T-helper 2 cell (primary cell): ENCODE measurements around the gene CTU1.

Experiments
- DNase-seq, 5 experiments: peaks; one replicate each; pipeline versions ENCODE4 v3.0.0 to v3.0.0-alpha.2; 2012 to 2022

Gene CTU1

GRCh38 chr19:51081476-51081875 lies 26.7 kb downstream of the CTU1 start:
- no peak for DNase-seq

GRCh38 chr19:51079481-51080110 lies 28.6 kb downstream of the CTU1 start:
- no peak for DNase-seq

- DNase-seq, result no peak
Measured at GRCh38 chr19:51078731-51079130, 29.5 kb downstream of the CTU1 start.

GRCh38 chr19:51078104-51078503 lies 30.1 kb downstream of the CTU1 start:
- DNase-seq, result no peak

- DNase-seq, result no peak
Measured at GRCh38 chr19:51076631-51077213, 31.5 kb downstream of the CTU1 start.

GRCh38 chr19:51075998-51076397 lies 32.2 kb downstream of the CTU1 start:
- DNase-seq, result no peak

- DNase-seq, result no peak
Measured at GRCh38 chr19:51071095-51071405, 37.2 kb downstream of the CTU1 start.

GRCh38 chr19:51070334-51071094 lies 37.7 kb downstream of the CTU1 start:
- no peak for DNase-seq

GRCh38 chr19:51066393-51067186 lies 41.6 kb downstream of the CTU1 start:
- DNase-seq, result no peak

- no peak for DNase-seq
Measured at GRCh38 chr19:51065221-51065960, 42.8 kb downstream of the CTU1 start.

- DNase-seq, result no peak
Measured at GRCh38 chr19:51064534-51065220, 43.5 kb downstream of the CTU1 start, which contains the start of gene KLK13. TSS of gene KLK13 (minus strand) at chr19:51065092. CDS start at chr19:51065067, 25 bp downstream.

- no peak for DNase-seq
Measured at GRCh38 chr19:51063664-51064063, 44.5 kb downstream of the CTU1 start.

GRCh38 chr19:51060973-51061372 lies 47.2 kb downstream of the CTU1 start:
- DNase-seq, result no peak

- DNase-seq, result no peak
Measured at GRCh38 chr19:51060336-51060735, 47.9 kb downstream of the CTU1 start.

GRCh38 chr19:51059715-51060114 lies 48.5 kb downstream of the CTU1 start:
- no peak for DNase-seq

- no peak for DNase-seq
Measured at GRCh38 chr19:51055866-51056265, 52.3 kb downstream of the CTU1 start.
